Inferior parietal cortex (tissue), 1 donor: ENCODE results near the gene TMC3.
"Not testable (repeated sequence)": the region's sequence is repeated elsewhere in the genome, so short reads cannot be mapped to it uniquely, and the experiment has no call there.

Experiments
- DNase-seq: peaks from one replicate; pipeline ENCODE4 v3.0.0-alpha.2; 2016; ENCODE audit errors: extremely low spot score

Gene TMC3

DNA sequence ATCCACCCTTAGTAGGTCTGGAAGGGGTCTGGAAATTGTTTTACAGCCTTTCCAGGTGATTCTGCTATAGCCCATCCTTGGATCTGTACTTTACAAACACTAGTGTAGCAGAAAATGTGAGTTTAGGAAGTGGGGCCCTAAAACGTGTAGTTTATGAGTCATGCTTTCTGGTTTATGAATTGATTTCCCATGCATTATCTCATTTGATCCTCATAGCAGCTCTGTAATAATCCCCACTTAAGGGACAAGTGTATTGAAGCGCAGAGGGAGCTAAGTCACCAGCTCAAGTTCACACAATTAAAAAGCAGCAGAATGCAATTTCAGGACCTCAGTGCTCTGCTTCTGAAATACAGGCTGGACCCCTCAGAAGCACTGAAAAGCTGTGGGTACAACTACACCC, 27.4 kb downstream of the TMC3 start:
- DNase-seq: no peak

DNA sequence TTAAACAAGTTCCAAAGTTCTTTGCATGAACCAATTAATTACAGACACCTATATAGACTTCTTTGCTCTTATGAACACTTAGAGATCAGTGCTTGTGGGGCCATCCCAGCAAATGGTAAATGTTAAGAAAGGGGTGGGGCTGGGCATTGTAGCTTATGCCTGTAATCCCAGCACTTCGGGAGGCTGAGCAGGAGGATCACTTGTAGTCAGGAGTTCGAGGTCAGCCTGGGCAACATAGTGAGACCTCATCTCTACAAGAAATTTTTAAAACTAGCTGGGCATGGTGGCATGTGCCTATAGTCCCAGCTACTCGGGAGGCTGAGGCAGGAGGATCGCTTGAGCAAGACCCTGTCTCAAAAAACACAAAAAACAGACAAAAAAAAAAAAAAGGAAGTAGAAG, 30.6 kb downstream of the TMC3 start:
- DNase-seq: no peak

DNA sequence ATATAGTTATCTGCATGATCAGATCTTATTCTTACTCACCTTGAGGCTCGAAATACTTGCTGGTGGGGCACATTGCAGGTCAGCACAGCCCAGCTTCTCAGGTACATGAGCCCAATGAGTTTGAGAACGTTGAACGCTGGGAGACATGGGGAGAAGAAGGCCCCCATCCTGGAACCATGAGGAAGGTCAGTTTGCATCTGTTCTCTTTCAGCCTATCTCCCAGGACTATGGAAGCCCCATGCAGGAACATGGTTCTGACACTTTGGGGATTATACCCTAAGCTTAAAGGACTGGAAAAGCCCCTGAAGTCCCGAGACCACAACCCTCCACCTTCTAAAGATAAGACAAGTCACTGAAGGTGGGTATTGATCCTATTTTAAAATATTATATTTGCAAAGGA, 32.7 kb downstream of the TMC3 start:
- DNase-seq: no peak

DNA sequence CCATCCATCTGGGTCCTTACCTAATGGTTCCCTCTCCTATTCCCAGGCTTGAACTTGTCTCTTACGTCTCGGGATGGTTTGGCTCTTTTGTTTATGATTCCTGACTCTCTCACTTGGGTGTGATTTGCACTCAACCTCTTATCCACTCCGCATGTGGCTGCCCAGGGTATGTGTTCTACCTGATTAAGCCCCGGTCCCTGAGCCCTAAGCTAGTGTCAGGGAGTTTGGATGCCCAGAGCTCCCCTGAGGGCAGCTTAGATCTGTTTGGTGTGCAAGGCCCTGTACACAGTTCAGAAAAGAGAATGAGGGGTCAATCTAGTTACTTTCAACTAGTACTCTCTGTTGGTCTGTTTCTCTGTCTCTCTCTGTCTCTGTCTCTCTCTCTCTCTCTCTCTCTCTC, 34.2 kb downstream of the TMC3 start:
- DNase-seq: no peak

DNA sequence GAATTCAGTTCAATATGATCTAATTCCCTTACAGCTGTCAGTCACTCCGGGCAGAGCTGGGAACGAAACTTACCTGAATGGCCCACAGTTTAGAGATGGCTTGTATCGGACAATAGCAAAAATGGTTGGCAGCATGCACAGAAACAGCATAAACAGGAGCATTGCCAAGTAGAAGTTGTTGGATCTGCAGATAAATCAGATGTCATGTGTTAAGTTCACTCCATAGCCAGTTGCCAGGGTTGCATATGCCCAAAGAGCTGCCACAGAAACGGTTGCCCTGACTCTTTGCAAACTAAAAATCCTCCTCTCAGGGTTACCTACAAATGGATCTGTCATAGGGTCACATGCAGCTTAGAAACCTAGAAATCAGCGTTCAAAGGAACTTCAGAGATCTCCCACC, 34.7 kb downstream of the TMC3 start:
- DNase-seq: no peak

DNA sequence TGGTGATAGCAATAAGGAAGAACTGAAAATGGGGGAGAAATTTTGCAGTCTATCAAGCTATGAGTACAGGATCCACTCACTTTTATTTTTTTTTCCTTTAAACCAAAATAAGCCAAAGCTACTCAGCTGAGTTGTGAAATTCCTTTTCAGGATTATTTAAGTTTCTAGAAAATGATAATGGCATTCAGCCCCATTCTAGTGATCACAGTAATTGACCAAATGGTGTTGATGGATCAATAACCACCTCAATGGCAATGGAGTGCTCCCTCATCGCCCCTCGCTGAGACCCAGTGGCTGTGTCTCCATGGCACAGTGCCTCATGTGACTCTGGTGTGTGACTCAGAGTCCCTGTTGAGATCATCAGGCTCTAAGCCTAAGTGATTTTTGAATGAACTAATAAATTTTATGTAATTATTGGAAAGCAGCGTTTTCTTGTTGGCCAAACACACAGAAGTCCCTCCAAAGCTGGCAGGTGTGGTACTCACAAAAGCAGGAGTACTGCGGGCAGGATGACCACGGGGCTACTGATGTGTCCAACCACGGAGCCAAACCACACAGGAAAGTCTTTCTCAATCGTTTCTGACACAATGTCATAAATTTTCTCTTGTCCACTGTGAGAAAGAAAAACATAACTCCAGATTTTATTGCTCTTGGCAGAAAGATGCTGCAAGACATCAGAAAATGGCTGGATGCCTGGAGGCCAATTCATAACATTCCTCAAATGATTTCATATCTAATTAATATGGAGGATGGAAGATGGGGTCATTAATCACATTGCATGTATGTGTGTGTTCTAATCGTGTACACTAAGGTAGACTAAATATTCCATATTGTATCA, 35.6 kb downstream of the TMC3 start:
- no peak for DNase-seq

DNA sequence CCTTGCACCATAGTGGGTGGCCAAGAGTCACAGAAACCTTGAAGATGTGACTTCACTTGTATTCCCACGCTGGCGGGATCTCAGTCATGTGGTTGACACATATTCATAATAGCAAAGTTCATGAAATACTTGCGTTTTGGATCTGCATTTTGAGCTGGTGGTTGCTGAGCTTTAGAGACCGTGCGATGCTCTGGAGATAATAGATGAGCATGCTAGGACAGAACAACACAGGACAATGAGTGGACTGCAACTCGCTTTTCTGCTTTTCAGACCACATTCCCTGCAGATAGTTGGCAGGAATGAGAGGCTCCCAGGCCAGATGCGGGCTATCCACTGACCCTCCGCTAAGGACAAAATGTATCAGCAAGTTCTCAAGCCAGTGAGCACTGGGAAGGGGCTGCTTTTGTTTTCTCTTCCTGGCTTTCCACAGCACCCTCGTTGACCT, 36.3 kb downstream of the TMC3 start:
- DNase-seq: no peak

DNA sequence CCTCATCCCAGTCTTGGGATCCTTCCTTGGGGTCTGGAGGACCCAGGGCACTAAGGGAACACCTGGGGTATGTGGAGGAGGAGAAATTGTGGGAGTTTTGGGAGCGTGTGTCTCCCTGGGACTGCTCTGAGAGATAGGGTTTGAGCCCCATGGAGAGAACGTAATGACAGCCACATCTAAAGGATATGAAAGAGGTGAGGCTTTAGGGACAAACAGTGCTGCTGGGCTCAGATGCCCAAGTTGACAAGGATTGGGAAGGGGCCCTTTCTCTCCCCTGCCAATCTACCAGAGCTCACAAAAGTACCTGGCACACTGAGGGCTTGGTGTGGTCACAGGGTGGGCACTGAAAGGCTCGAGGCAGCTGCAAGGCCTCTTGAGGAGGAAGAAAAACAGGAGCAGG, 36.8 kb downstream of the TMC3 start:
- no peak for DNase-seq

DNA sequence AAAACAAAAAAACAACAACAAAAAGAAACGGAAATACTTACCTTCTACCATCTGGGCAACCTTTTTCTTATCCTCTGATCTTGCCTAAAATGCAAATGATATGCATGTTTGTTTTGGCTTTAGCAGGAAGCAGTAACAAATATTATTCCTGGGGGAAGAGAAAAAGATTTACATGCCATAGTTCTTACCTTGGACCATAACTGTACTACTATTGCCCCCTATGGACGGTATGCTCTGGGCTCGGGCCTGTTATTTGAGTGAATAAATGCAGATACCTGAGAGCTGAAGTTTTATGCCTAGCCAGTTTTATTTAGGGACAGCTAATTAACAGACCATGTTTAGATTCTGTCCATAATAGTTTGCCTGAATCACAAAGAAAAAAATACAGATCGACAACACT, 37.4 kb downstream of the TMC3 start:
- peak; percentile 19 for DNase-seq

DNA sequence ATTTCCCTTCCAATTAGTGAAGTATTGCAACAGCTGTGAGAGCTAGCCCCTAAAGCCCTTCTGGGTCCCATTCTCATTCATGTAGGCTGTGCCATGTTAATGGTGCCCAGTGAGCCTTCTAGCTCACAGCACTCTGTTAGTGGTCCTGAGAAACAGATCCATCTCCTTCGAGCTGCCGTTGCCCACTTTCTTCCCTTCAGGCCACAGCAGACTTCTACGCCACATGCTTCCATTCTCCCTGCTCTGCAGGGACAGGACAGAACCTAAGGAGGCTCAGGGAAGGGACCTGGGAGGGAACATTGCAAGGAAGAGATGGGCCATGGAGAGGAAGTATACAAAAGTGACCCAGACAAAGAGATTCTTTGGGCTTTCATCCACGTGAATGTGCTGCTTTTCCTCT, 38.4 kb downstream of the TMC3 start:
- DNase-seq: no peak

DNA sequence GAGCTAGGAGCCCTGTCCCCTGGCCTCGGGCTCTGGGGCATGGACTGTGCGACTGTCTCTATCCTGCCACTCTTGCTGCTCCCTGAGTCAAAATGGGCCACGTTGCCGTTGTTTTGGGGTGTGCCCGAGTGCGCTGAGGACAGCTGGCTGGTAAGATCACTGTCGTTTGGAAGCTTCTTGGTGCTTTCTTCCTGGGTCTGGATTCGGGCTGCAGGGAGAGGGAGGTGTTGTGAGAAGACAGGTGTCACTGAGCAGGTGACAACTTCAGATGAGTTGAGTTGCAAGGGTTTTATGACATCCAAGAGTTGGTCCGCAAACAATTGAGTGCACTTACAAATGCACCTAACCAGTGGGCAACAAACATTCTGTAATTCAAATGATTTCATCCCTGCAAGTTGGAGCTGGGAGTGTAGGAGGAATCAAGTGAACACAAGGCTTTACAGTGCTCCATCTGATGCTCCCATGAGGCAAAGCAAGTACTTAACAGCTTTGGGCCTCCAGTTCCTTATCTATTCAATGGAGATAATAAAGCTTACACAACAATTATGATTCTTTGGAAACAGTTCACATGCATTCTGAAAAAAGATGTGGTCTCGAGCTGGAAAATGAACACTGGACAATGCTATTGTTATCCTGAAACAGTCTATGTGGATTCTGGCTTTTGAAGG, 39.1 kb downstream of the TMC3 start:
- no peak for DNase-seq

DNA sequence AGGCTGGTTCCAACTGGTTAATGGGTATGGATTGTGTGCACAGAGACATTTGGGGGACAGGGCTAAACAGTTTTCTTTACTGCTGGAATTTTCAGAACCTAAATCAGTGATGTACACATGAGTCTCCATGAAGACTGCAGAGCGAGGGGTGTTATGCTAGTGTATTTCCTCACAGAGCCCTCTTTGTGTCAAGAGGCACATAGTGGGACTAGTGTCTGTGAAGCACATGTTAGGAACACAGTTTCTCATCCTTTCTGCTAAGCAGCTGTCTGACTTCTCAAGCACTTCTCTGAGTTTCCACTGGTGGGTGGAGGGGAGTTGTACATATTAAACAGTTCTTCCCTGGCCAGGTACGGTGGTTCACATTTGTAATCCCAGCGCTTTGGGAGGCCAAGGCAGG, 40.6 kb downstream of the TMC3 start:
- no peak for DNase-seq

DNA sequence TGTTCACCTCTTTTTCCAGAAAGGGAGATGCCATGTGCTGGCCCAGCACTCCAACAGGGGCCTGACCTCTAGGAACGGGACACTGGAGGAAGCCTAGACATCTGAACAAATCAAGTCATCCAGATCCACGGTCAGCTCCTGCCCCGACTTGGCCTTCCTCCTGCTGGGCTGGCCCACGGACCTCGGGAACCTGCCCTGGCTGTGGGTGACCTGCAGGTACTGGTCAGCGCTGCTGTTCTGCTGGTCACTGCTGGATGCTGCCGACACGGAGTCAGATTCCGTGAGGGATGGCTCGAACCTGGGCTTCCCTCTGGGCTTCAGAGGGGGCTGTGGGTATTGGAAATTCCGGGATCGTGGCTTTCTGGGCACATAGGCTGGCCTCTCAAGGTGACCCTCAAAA, 41.7 kb downstream of the TMC3 start:
- DNase-seq: no peak

DNA sequence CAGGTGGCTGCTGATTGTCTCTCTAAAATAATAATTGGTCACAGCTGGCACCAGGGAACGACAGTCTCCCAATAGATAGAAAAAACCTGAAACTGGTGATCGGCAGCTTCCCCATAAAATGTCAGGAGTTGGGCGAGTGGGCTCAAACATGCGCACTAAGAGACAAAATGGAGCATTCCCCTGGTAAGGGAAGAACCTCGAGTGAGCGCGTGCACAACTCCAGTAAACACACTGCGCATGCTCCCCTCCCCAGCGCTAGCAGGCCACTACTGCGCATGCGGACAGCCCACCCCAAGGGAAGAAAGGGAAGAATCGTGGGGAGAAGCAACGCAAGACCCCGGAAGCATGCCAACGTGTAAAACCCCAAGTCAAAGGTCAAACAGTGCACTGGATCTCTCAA, 42.4 kb downstream of the TMC3 start:
- DNase-seq: no peak

DNA sequence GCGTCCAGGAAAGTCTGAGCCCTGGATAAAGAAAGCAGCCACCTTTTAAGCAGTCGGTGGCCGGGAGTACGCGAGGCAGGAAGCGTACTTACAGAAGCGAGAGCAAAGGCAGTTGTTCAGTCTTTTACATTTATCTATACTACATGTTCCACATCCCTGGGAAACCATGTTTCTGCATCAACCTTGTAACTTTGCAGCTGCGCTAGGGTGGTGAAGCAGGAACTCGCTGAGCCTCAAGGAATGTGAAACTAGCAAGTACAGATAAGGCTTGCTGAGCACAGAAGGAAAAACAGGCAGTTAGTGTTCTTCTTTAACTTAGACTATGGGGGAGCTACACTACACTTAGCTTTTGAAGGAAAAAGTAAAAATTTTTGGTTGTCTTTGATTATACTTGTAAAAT, 42.9 kb downstream of the TMC3 start:
- not testable (repeated sequence) for DNase-seq

DNA sequence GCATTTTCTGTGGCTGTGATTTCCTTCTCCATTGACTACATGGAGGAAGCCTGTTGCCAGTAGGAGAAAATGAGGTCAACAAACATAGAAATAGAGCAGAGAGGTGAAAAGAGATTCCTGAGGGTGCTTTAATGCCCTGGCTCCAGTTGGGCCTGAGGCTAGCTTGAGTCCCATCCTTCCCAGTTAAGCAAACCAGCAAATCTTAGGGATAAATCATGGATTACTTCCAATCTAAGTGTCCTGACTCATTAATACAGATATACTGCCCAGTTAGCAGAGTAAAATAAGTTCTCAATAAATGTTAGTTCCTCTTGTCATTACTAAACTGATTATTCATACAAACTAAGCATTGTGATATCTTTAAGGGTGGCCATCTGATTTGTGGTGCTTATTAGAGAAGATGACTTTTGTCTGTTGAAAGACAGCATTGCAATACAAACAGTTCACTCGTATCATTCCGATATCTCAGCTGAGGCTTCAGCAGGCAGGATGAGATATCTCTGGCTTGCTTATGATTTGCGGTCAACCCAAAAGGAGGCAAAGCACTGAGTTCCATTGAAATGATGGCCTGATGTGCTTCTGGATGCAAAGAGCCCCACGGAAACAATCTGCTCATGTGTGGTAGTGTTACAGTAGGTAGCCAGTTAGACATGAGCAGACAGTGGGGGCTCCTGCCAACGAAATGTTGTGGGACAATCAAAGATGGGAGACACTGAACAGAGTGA, 43.5 kb downstream of the TMC3 start:
- DNase-seq: no peak

DNA sequence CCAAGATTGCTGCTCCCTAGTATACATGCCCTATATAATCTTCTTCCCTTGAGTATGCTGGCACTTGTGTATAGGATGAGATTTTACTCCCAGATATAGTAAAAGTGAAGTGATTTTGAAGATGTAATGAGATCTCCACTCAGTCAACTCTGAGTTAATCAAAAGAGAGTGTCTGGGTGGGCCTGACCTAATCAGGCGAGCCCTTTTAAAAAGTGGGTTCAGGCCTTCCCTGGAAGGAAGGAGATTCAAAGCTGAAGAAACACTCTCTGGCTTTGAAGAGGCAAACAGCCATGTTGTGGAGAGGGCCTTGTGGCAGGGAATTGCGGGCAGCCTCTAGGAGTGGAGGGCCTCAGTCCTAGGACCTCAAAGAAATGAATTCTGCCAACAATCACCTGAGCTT, 44.6 kb downstream of the TMC3 start:
- no peak for DNase-seq

DNA sequence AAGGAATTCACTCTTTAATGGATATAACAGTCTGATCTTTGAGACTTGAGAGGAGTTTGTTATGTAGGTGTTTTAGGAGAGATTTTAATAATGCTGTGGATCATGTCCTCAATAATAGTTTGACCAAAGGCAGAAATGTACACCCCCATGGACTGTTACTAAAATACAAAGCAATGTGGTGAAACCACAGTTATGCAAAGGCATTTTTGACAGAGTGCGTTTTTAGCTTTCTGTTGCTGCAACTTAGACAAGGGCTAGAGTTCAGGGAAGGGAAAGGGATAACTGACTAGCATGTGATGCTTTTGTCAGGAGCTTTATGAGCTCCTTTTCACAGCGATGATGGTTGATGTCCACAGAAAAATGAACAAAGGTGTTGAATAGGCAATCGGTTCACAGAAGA, 46.5 kb downstream of the TMC3 start:
- no peak for DNase-seq

DNA sequence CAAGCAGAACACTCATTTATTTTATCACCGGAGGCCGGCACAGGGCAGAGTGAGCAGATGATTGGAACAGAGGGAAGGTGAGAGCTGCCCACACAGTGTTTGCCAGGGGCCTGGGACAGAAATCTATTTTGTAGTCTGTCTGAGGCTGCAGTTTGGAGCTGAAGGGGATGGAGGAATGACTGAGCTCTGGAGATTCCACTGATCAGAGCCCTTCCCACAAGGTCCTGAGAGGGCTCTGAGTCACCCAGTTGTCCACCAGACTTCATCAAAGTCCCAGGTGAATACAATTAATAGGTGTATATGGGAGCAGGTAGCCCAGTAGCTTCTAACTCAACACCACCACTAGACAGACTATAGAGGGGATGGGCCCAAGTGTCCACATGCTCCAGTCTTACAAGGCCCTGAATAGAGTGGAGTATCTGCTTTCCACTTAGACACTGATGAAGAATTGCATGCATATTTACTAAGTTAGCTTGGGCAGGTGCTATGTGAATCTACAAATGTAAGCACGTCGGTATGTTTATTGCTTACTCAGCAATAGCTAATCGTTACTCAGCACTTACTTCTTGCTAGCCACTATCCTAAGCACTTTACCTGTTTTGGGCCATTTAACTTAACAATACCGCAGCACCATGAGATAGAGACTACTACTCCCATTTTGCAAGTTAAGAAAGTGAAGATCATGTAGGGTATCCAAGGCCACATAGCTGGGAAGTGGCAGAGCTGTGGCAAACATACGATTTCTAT, 47.4 kb downstream of the TMC3 start:
- DNase-seq: no peak

DNA sequence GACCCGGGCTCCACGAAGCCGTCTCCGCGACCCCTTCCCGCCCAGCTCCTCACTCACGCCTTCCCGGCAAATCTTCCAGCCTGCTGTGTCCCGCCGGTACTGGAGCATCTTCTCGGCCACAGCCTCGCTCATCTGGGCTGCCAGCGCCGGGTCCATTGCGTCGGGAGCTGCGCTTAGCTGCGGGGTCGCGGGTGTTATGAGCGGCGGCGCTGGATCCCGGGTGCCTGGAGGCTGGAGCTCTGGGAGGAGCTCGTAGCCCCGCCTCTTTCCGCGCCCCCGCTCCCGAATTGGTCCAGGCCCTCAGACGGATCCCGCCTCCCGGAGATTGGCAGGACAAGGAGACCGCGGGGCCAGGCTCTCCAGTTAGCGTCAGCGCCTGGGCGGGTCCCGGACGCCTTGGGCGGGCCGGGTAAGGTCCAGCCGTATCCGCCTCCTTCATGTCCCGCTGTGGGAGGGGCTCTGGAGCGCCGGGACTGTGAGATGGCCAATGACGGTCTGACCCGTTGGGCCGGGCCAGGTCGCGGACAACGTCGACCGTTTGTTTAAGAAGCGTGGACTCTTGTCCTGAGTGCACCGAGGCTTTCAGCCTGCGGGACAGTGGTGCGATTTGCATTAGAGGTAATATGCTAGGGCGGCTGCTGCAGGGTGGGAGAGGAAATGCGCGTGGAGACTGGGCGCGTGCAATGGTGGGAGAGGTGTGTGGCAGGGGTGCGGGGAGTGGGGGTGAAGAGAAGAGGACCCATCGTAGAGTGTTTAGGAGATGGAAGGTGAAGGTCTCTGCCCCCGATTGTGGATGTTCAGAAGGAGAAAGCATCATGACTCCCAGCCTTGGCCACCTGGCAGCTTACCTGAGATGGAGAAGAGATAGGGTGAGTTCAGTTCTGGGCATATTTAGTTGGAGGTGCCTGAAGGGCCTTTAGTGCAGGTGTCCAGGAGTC, 49.8 kb downstream of the TMC3 start, which contains the start of gene STARD5:
Gene STARD5 (minus strand): TSS at position 198 of the 938 bp plus-strand sequence. CDS start 42 bp downstream, at position 156.
- DNase-seq: peak; percentile 95

DNA sequence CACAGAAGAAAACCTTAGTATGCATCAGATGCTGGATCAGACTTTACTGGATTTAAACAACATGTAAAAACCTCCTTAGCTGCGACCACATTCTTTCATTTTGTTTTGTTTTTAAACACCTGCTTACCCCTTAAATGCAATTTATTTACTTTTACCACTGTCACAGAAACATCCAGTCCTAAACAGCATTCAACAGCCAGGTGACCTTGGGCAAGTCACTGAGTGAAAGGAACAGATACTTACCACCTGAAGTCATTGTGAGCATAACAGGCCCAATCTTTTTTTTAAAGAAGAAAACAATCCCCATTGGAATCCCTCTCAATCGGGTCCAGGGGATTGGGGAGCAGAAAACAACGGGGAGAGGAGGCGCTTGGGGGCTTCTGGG, 50.5 kb downstream of the TMC3 start:
- DNase-seq: no peak
